ENCODE results near the gene AIF1.
A peak's percentile ranks its signal among the peaks of the same experiment; 100 is the strongest.
"Not testable (repeated sequence)": the region's sequence is repeated elsewhere in the genome, so short reads cannot be mapped to it uniquely, and the experiment has no call there.

AIF1 gene

DNA sequence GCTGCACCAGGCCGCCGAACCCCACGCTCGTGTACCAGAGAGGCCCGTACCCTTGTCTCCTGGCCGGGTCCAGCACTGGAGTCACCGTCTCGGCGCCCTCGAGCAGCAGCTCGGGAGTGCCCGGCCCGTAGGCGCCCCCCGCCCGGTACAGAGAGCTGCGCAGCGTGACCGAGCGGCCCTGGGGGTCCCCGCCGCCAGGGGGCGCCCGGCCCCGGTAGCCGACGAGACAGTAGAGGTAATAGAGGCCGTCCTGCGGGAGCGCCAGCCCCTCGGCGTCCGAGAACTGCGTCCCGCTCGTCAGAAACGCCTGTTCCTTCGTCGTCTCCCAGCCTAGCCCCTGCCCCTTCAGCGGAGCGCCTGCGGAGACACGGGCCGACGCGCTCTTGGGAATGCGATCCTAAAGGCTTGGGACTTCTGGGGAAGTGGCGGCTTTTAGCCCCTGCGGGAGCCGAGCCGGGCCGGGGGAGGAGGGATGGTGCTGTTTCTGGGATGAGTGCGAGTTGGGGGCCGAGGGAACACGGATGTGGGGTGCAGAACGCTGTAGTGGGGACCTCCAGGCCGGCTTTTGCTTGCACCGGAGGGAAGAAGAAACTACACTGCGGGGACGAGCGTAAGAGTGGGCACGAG is 34.1 kb upstream of the AIF1 start:
- DNase-seq, result peak; percentile 55

DNA sequence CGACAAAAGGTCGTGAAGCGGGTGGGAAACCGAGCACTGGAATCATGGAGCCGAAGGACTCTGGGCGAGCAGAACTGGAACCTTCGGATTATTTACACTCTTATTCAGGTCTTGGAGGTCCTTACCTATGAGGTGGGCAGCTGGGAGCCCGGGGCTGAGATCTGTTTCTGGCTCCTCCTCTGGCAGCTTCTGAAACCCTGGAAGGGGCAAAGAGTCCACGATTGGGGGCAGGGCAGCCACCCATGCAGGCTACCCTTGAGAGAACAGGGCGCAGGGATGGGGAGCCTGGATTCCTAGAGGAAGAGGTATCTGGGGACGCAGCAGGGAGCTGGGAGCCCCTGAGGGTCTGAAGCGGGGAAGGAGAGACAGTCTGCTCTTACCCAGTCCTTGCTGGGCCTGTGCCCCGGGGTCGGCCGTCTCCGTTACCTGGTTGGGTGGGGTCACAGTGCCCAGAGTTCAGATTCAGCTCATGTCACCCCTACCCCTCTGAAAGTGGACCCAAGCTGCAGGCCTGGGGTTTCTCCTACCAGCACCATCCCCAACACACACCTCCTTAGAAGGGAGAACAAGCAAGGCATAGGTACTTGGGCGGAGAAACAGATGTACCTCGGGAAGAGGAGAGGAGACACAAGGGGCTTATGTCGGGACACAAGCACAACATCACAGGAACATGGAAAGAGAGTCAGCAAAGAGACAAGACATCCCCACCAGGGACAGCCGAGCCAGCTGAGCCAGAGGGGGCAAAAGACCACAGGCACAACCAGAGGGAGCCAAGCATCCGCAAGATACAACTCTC is 33.4 kb upstream of the AIF1 start:
- no peak for DNase-seq

DNA sequence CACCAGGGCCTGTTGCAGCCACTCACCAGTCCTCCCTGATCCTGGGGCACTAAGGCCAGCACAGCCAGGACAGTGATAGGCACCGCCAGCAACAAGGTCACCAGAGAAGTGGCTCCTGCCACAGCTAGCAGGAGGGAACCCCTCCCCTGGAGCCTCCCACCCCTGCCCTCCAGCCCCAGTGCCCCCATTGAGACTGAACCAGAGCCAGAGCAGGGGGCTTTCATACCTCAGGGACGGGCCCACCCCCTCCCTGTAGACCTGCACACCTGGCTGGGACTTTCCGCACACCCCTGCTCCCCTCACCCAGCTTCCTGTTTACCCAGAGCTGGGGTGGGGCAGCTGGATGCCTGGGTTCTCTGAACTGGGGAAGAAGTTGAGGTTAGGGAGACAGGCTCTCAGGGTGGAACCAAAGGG is 32.8 kb upstream of the AIF1 start, which contains the start of gene LTB:
Gene LTB (minus strand): TSS at position 195 of the 414 bp plus-strand sequence. CDS start 7 bp downstream, at position 188.
- no peak for DNase-seq

- no peak for DNase-seq
Measured at GRCh38 chr6:31585491-31585890, 29.5 kb upstream of the AIF1 start.

- no peak for DNase-seq
Measured at GRCh38 chr6:31586008-31586407, 29.0 kb upstream of the AIF1 start, which contains the start of gene LST1. Gene LST1 (plus strand): TSS chr6:31586277. CDS start chr6:31587300, 1,023 bp downstream.

- DNase-seq, result no peak
Measured at GRCh38 chr6:31586599-31587281, 28.3 kb upstream of the AIF1 start.

DNA sequence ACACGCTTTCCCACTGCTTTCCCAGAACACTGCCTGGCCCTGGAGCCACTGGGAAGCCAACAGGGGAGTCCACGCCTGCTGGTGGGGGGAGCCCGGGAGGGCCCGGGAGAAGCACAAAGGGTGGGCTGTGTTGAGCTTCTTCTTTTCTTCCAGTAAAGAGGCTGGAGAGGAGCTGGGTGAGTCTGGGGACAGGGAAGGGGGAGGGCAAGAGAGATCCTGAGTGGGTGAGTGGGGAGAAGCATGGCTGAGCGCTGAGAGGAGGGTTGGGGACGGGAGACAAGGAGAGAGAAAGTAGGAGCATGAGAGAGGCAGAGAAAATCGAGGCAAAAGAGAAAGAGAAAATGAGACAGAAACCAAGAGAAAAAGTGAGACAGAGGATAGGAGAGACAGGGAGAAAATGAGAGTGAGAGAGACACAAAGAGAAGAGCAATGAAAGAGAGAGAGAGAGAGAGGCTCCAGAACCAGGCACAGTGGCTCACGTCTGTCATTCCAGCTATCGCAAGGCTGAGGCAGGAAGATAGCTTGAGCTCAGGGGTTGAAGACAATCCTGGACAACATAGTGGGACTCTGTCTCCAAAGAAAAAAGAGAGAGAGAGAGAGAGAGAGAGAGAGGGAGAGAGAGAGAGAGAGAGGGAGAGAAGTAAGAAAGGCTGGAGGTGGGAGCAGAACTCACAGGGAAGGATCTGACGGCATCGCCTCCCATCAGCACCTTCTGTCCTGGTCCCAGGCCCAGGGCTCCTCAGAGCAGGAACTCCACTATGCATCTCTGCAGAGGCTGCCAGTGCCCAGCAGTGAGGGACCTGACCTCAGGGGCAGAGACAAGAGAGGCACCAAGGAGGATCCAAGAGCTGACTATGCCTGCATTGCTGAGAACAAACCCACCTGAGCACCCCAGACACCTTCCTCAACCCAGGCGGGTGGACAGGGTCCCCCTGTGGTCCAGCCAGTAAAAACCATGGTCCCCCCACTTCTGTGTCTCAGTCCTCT is 26.9 kb upstream of the AIF1 start:
- no peak for DNase-seq

DNA sequence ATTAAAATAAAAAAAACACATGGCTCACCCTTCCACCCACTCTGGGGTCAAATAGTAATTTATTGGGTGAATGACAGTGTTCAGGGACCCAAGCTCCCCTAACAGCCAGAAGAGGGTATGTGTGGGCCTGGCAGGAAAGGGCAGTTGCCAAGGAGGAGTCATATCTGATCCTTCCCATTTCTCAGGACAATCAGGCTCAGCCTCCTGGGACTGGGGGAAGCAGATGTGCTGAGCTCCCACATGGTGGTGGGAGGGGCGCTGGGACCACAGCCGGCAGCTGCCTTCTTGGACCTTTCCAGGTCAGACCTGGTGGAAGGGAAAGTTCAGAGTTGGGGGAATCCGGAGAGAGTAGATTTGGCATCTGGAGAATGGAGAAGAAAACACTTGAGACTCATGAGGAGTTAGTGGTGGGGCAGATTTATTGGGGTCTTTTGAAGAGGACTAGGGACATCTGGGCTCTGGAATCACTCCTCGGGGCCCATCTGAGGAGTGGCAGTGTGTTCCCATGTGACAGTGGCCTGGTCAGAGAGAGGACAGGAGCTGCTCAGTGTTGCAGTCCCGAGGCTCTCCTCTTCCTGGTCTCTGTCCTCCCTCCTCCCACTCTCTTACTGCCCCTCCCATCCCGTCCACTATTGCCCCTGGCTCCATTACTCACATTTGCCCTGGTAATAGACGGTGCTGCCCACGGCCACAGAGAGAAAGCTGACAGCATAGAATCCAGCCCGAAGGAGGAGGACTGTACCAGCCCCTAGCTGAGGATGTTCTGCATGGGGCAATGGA is 26.0 kb upstream of the AIF1 start:
- DNase-seq, result no peak

GRCh38 chr6:31590691-31591090 is 24.3 kb upstream of the AIF1 start:
- DNase-seq, result not testable (repeated sequence)

GRCh38 chr6:31592396-31592771 is 22.6 kb upstream of the AIF1 start:
- DNase-seq, result no peak

GRCh38 chr6:31597006-31597405 is 18.0 kb upstream of the AIF1 start:
- DNase-seq, result no peak

DNA sequence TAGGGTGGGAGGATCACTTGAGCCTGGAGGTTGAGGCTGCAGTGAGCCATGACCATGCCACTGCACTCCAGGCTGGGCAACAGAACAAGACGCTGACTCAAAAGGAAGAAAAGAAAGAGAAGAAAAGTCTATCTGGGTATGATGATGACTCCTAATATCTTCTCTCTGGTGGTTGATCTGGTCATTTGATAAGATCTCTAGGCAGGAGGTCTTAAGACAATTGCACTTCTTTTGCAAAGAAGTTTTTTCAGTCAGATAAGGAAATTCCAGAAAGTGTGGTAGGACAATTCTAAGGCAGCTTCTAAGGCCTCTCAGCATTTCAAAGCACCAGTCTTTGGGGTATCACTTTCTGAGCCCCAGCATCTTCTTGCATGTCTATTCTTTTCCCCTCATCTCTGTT is 7.7 kb upstream of the AIF1 start:
- DNase-seq, result no peak

GRCh38 chr6:31609519-31610406 is 5.3 kb upstream of the AIF1 start:
- DNase-seq, result no peak

GRCh38 chr6:31610968-31611367 is 4.1 kb upstream of the AIF1 start:
- no peak for DNase-seq

DNA sequence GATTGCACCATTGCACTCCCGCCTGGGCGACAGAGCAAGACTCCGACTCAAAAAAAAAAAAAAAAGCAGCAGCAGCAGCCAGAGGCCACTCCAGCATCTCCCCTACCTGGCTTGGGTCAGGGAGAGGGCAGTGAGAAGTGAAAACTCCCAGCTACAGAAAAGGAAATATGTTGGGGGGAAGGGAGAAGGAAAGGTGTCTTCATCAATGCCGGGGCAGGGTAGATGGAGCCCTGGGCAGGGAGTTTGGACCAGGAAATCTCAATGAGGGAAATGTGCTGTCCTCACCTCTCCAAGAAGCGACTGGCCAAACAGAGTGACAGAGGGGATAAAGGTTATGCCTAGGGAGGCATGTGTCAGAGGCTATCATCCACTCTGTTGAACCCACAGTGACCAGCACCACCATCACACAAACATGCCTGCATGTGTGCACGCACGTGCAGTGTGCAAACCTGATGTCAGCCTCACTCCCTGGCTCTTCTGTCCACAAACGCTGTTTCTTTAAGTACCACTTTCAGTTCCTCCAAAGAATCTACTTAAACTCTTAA is 887 bp upstream of the AIF1 start:
- no peak for DNase-seq

GRCh38 chr6:31615748-31616147 is 714 bp downstream of the AIF1 start:
- no peak for DNase-seq

DNA sequence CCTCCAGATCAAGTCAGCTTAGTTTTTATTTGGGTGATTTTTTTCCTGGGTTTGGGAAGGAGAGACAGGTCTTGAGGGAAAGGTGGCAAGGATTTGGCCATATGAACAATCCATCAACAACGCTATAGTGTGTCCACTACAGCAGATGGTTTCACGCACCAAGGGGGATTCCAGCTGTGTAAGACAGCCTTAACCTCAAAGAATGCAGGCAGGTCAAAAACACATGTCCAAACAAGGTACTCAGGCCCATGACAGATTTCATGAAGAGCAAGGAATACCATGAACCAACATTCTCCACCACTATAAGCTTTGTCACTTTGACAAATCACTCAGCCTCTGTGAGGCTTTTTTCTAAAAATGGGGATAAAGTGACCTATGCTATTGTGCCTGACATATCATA is 2.0 kb downstream of the AIF1 start:
- no peak for DNase-seq

DNA sequence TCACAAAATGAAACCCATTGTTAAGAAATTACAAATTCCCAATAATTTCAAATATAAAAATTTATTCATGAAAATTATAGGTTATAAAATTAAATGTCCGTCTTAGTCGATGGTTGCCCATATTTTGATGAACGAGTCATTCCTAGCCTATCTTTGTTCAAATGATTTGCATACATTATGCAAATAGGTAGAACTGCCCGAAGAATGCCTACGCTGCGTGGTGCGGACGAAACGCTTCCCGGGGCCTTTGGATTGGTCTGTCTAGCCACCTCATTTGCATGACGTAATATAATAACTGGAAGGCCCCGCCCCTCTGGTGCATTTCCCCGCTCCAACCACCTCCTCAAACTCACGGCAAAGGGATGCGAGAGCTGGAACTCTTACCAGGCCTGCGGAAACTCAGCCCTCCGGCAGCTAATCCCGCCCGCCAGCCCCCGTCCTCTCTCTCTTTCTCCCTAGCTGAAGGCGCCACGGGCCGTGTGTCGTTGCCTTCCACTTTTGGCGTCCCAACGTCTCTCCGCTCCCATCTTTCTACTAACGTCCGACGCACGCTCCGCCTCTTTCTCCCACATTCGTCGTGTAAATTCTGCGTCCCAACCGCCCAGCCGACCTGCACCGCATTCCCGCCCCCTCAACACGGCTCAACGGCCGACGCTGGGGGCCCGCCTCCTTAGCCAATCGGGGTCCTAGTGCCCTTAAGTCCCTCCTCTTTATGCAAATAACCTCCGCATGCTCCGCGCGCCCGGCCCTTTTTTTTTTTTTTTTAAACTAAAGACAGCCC is 5.0 kb downstream of the AIF1 start:
- DNase-seq, result peak; percentile 92

DNA sequence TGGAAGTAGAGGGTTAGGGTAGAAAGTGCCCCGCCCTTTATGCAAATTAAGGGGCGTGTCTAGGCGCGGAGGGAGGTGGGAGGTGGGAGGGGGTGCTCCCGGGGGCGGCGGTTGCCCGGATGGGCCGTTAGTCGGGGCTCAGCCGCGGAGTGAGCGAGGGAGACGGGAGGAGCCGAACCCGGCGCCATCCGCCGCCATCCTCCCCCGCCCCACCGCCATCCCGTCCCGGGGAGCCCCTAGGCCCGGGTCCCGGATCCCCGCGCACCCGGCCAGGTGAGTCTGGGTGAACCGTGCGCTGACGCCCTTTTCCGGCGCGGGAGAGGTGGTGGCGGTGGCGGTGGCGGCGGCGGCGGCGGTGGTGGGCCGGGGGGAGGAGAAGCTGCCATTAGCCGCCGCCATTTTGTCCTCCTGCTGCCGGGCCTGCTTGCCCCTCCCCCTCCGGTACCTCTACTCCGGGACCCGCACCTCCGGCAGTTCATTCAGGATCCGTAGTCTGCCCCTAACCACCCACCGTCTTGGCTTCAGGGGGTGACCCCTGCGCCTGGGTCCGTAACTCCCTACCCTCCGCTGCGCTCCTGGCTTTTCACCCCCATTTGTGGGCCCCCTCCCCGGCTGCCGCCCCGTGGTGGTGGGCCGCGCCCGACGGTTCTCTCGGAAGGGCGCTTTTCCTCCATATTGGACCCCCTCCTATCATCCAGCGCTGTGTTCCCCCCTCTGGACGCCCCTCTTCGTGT is 5.7 kb downstream of the AIF1 start, which contains the start of gene PRRC2A:
Gene PRRC2A (plus strand): TSS at position 130 of the 734 bp plus-strand sequence. CDS start 2,075 bp downstream, outside the sequence.
- peak; percentile 74 for DNase-seq
